H1 (cell line): ENCODE measurements around the gene PLCB1. TPM values are rescaled to one million over a fixed set of nuclear protein-coding genes. Genes with fewer than 3 reads are reported as not detected.

ENCODE experiments used
- CTCF ChIA-PET: fragments of 300-600 bp; sonication (Branson Sonifier 250); formaldehyde crosslinking; loops from one replicate; lab custom pipeline; 2021; ENCODE audit not compliant: partially characterized antibody; lab: Charles Lee
- POLR2A ChIA-PET: fragments of 300-600 bp; sonication (Branson Sonifier 250); formaldehyde crosslinking; loops from one replicate; lab custom pipeline; 2021; ENCODE audit warnings: inconsistent platforms; ENCODE audit not compliant: partially characterized antibody; lab: Charles Lee
- DNase-seq, 2 experiments: peaks; one replicate each; pipeline versions ENCODE4 v3.0.0 to v3.0.0-alpha.2; 2010 to 2022; ENCODE audit warnings: low spot score in 2 of 2, low read depth in 1 of 2, mixed read lengths in 1 of 2
- FAIRE-seq: peaks from 2 replicates; lab custom pipeline; 2011; peaks lifted over from hg19 to GRCh38; lab: Jason Lieb, UNC
- H2AFZ ChIP-seq: 2 replicates; pipeline ENCODE4 v1.8.1; 2012; ENCODE audit warnings: low read length, inconsistent platforms
- H2AK5ac ChIP-seq: 2 replicates; pipeline ENCODE4 v1.6.1; 2013; ENCODE audit warnings: low read depth, low read length
- H2BK120ac ChIP-seq: replicated peaks from 2 replicates; pipeline ENCODE3; 2013; ENCODE audit warnings: low read depth, low read length, inconsistent platforms
- H2BK12ac ChIP-seq: 2 replicates; pipeline ENCODE4 v1.6.1; 2013; ENCODE audit warnings: low read depth, low read length
- H2BK15ac ChIP-seq: 2 replicates; pipeline ENCODE4 v1.6.1; 2013; ENCODE audit warnings: low read length
- H2BK20ac ChIP-seq: 2 replicates; pipeline ENCODE4 v1.6.1; 2013; ENCODE audit warnings: low read length
- H2BK5ac ChIP-seq: 2 replicates; pipeline ENCODE4 v1.6.1; 2013; ENCODE audit warnings: low read depth, low read length
- H3K14ac ChIP-seq: 2 replicates; pipeline ENCODE4 v1.6.1; 2013; ENCODE audit warnings: inconsistent platforms; ENCODE audit not compliant: insufficient read length
- H3K18ac ChIP-seq: 2 replicates; pipeline ENCODE4 v1.6.1; 2013; ENCODE audit warnings: low read length; ENCODE audit errors: extremely low read depth
- H3K23ac ChIP-seq: 2 replicates; pipeline ENCODE4 v1.6.1; 2013; ENCODE audit warnings: inconsistent platforms; ENCODE audit not compliant: insufficient read length
- H3K23me2 ChIP-seq: 2 replicates; pipeline ENCODE4 v1.6.1; 2013; ENCODE audit warnings: low read depth, low read length
- H3K27ac ChIP-seq: 2 replicates; pipeline ENCODE4 v1.6.1; 2011; ENCODE audit warnings: low read depth, low read length, inconsistent platforms
- H3K27me3 ChIP-seq, 4 experiments: replicated peaks in 1 of 4; 1 replicate in 1 of 4; 2 replicates in 3 of 4; pipeline versions ENCODE4 v1.6.1 to v1.8.1; 2011 to 2013; ENCODE audit warnings: low read length in 3 of 4, mild to moderate bottlenecking in 3 of 4, inconsistent platforms in 2 of 4, mixed read lengths in 2 of 4, moderate library complexity in 1 of 4; ENCODE audit not compliant: control insufficient read depth in 3 of 4, insufficient read depth in 3 of 4; ENCODE audit errors: extremely low read depth in 1 of 4
- H3K36me3 ChIP-seq, 4 experiments: 2 replicates each; pipeline versions ENCODE4 v1.6.1 to v1.8.1; 2011 to 2013; ENCODE audit warnings: mild to moderate bottlenecking in 4 of 4, low read length in 3 of 4, moderate library complexity in 2 of 4, control low read depth in 1 of 4, inconsistent platforms in 1 of 4; ENCODE audit not compliant: insufficient read depth in 4 of 4, control insufficient read depth in 2 of 4
- H3K4ac ChIP-seq: replicated peaks from 2 replicates; pipeline ENCODE3; 2013; ENCODE audit warnings: low read length, low read depth, mixed read lengths, inconsistent platforms; ENCODE audit not compliant: insufficient read length
- H3K4me1 ChIP-seq, 4 experiments: replicated peaks in 1 of 4; 1 replicate in 1 of 4; 2 replicates in 3 of 4; pipeline versions ENCODE4 v1.6.1 to v1.8.1; 2011 to 2013; ENCODE audit warnings: low read length in 3 of 4, inconsistent platforms in 2 of 4, mixed read lengths in 1 of 4; ENCODE audit not compliant: insufficient read depth in 4 of 4, control insufficient read depth in 3 of 4
- H3K4me2 ChIP-seq, 2 experiments: 2 replicates each; pipeline versions ENCODE4 v1.6.1 to v1.8.1; 2011 to 2013; ENCODE audit warnings: low read depth in 2 of 2, low read length in 2 of 2, control low read depth in 1 of 2, inconsistent platforms in 1 of 2, mild to moderate bottlenecking in 1 of 2; ENCODE audit not compliant: insufficient read depth in 1 of 2
- H3K4me3 ChIP-seq, 4 experiments: fragments of 200-600, 300-600 bp in 1 of 4; sonication (generic), shearing (Covaris generic), sonication (Bioruptor Twin) in 1 of 4; 2 replicates each; pipeline versions ENCODE4 v1.5.1 to v1.8.1; 2011 to 2016; ENCODE audit warnings: low read length in 4 of 4, low read depth in 3 of 4, control low read depth in 2 of 4, inconsistent platforms in 2 of 4, mild to moderate bottlenecking in 2 of 4, mixed read lengths in 1 of 4, moderate library complexity in 1 of 4; ENCODE audit not compliant: insufficient read depth in 2 of 4; ENCODE audit errors: extremely low read depth in 1 of 4
- H3K56ac ChIP-seq: replicated peaks from 2 replicates; pipeline ENCODE3; 2013; ENCODE audit warnings: low read depth, mild to moderate bottlenecking, mixed read lengths, low read length, inconsistent platforms; ENCODE audit not compliant: insufficient read length
- H3K79me1 ChIP-seq: 2 replicates; pipeline ENCODE4 v1.6.1; 2013; ENCODE audit warnings: low read depth, low read length, control low read depth
- H3K79me2 ChIP-seq, 2 experiments: 2 replicates each; pipeline versions ENCODE4 v1.6.1 to v1.8.1; 2012 to 2013; ENCODE audit warnings: low read length in 2 of 2, mild to moderate bottlenecking in 2 of 2, inconsistent platforms in 1 of 2; ENCODE audit not compliant: insufficient read depth in 2 of 2, control insufficient read depth in 1 of 2
- H3K9ac ChIP-seq, 4 experiments: replicated peaks in 1 of 4; 1 replicate in 1 of 4; 2 replicates in 3 of 4; pipeline versions ENCODE4 v1.6.1 to v1.8.1; 2011 to 2013; ENCODE audit warnings: low read depth in 3 of 4, low read length in 3 of 4, control low read depth in 2 of 4, mild to moderate bottlenecking in 2 of 4, moderate library complexity in 2 of 4, inconsistent platforms in 1 of 4; ENCODE audit errors: extremely low read depth in 1 of 4
- H3K9me3 ChIP-seq, 2 experiments: 2 replicates each; pipeline versions ENCODE4 v1.6.1 to v1.8.1; 2012 to 2013; ENCODE audit warnings: mild to moderate bottlenecking in 2 of 2, moderate library complexity in 2 of 2, control low read depth in 1 of 2, inconsistent platforms in 1 of 2, low read depth in 1 of 2, low read length in 1 of 2, mixed read lengths in 1 of 2; ENCODE audit not compliant: insufficient read depth in 2 of 2
- H4K20me1 ChIP-seq, 2 experiments: replicated peaks in 1 of 2; 2 replicates each; pipeline versions ENCODE3 to v1.8.1; 2011 to 2013; ENCODE audit warnings: inconsistent platforms in 2 of 2, low read length in 2 of 2, mild to moderate bottlenecking in 1 of 2; ENCODE audit not compliant: insufficient read depth in 2 of 2, control insufficient read depth in 1 of 2
- H4K5ac ChIP-seq: 2 replicates; pipeline ENCODE4 v1.6.1; 2013; ENCODE audit warnings: low read length, low read depth, mixed read lengths, inconsistent platforms; ENCODE audit not compliant: insufficient read length
- H4K8ac ChIP-seq: 2 replicates; pipeline ENCODE4 v1.8.0; 2013; ENCODE audit warnings: mild to moderate bottlenecking, moderate library complexity, low read length, inconsistent platforms; ENCODE audit not compliant: insufficient read depth; ENCODE audit errors: extremely low read depth
- H4K91ac ChIP-seq: replicated peaks from 2 replicates; pipeline ENCODE3; 2013; ENCODE audit warnings: low read length, mixed read lengths, inconsistent platforms; ENCODE audit not compliant: insufficient read length
- CEBPB ChIP-seq: IDR thresholded peaks from 2 replicates; pipeline ENCODE4 v1.6.1; 2012; ENCODE audit warnings: low read depth, low read length
- CTCF ChIP-seq, 3 experiments: IDR thresholded peaks; 1 replicate in 2 of 3; 2 replicates in 1 of 3; pipeline versions ENCODE4 v1.5.1 to v1.6.1; 2011; ENCODE audit warnings: low read length in 3 of 3, mild to moderate bottlenecking in 3 of 3, inconsistent platforms in 2 of 3, low read depth in 1 of 3, moderate library complexity in 1 of 3; ENCODE audit not compliant: insufficient read depth in 1 of 3; ENCODE audit errors: control extremely low read depth in 1 of 3
- GABPA ChIP-seq: IDR thresholded peaks from 2 replicates; pipeline ENCODE4 v1.6.1; 2011; ENCODE audit warnings: mild to moderate bottlenecking, low read length, moderate library complexity, borderline replicate concordance; ENCODE audit not compliant: insufficient read depth
- HDAC2 ChIP-seq, 2 experiments: fragments of 300-600 bp in 1 of 2; sonication (generic) in 1 of 2; IDR thresholded peaks; 2 replicates each; pipeline ENCODE4 v1.6.1; 2011 to 2012; ENCODE audit warnings: low read depth in 2 of 2, low read length in 2 of 2, mild to moderate bottlenecking in 2 of 2, moderate library complexity in 2 of 2, borderline replicate concordance in 1 of 2, inconsistent platforms in 1 of 2
- KDM4A ChIP-seq: IDR thresholded peaks from one replicate; pipeline ENCODE4 v1.7.1; 2012; ENCODE audit warnings: low read depth, mild to moderate bottlenecking, moderate library complexity, low read length, inconsistent platforms; ENCODE audit not compliant: severe bottlenecking
- WGBS, 2 experiments: shearing (Covaris generic) in 1 of 2; methylation state at CpG; one replicate each; pipeline versions ENCODE4 v1.1.6 to v1.1.7; 2013 to 2015; ENCODE audit warnings: low lambda C conversion rate in 2 of 2, mixed read lengths in 2 of 2, inconsistent platforms in 1 of 2, low coverage in 1 of 2, missing lambda C conversion rate in 1 of 2; ENCODE audit not compliant: insufficient replicate concordance in 2 of 2, insufficient coverage in 1 of 2, insufficient read length in 1 of 2; ENCODE audit errors: extremely low coverage in 1 of 2, missing lambda C conversion rate in 1 of 2; 5-methylcytosine and 5-hydroxymethylcytosine counted together
- polyA plus RNA-seq, 7 experiments: library from polyadenylated mRNA; depleted of rRNA in 3 of 7; stranded (reverse) in 5 of 7; unstranded in 2 of 7; fragments of >200 nt in 5 of 7; fragments of 200-250 nt in 2 of 7; gene quantifications; 1 replicate in 5 of 7; 2 replicates in 1 of 7; 4 replicates in 1 of 7; pipeline versions ENCODE4 v1.2.1 to v1.2.3, GENCODE V29; 2011 to 2013; ENCODE audit warnings: missing spikeins in 2 of 7, mixed read lengths in 2 of 7
- total RNA-seq: library from RNA; stranded (reverse); fragmentation: NEBNext Ultra II Directional; extraction: Animal tissue kit (Norgen Biotek cat#: 25700); gene quantifications from 2 replicates; pipeline ENCODE4 v1.2.1, GENCODE V29; 2021
- TF ChIP-seq, protein P1 (sequence below): IDR thresholded peaks from 2 replicates; pipeline ENCODE4 v1.6.1; 2012; ENCODE audit warnings: low read length, inconsistent platforms

PLCB1 gene
- total and polyA plus RNA-seq, 2 of the 8 experiments (the other 6 are each of a cell fraction or from before 2014, with no cell fraction given) = 2.6 to 9.1 TPM

GRCh38 chr20:8152847-8153246 lies 20.8 kb downstream of the PLCB1 start:
- Histone ChIP-seq H3K4me1 (no peaks in the 10 kb centered on the region; a peak in 1 of 7 replicates), H3K79me1 (no peaks in the 10 kb centered on the region), H3K36me3 (no peaks in the 10 kb centered on the region), H3K4ac (no peak overlapping the region), H4K5ac (no peak overlapping the region), H2AK5ac (no peak overlapping the region), H3K27ac (no peak overlapping the region), H2BK20ac (no peak overlapping the region), H3K23ac (no peak overlapping the region), H3K79me2 (no peaks in the 10 kb centered on the region), H2BK12ac (no peak overlapping the region), H2BK5ac (no peak overlapping the region), H3K18ac (no peak overlapping the region), H2BK15ac (no peak overlapping the region), H4K91ac (no peak overlapping the region), H3K9ac (no peak overlapping the region), H4K8ac (no peak overlapping the region), H3K4me3 (no peak overlapping the region), H4K20me1 (no peaks in the 10 kb centered on the region), H3K4me2 (no peak overlapping the region), H3K14ac (no peak overlapping the region), H3K56ac (no peak overlapping the region), H3K23me2 (no peaks in the 10 kb centered on the region), H2BK120ac (no peak overlapping the region), H3K9me3 (no peaks in the 10 kb centered on the region), H3K27me3 (no peaks in the 10 kb centered on the region), H2AFZ (no peak overlapping the region)
- TF ChIP-seq GABPA (no peak), HDAC2 (IDR thresholded peaks at IDR 0.05; ENCODE audit: borderline replicate concordance in 1 of 2, low read depth in 2 of 2, low read length in 2 of 2) (no peak), CTCF (IDR thresholded peaks at IDR 0.05; ENCODE audit: control extremely low read depth in 1 of 3, insufficient read depth in 1 of 3, low read depth in 1 of 3, low read length in 3 of 3) (no peak), KDM4A (no peak), CEBPB (no peak)
- TF ChIP-seq, protein P1, sequence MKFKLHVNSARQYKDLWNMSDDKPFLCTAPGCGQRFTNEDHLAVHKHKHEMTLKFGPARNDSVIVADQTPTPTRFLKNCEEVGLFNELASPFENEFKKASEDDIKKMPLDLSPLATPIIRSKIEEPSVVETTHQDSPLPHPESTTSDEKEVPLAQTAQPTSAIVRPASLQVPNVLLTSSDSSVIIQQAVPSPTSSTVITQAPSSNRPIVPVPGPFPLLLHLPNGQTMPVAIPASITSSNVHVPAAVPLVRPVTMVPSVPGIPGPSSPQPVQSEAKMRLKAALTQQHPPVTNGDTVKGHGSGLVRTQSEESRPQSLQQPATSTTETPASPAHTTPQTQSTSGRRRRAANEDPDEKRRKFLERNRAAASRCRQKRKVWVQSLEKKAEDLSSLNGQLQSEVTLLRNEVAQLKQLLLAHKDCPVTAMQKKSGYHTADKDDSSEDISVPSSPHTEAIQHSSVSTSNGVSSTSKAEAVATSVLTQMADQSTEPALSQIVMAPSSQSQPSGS = no peak
- FAIRE-seq (no peak), DNase-seq (no peak)
- WGBS, 2 experiments = 92% methylated on average over 2 of the region's 2 CpGs; no CpG with 5 or more reads in 1 of the 2 experiments
- POLR2A ChIA-PET = no interaction called here
- CTCF ChIA-PET = interaction anchor here (0.6 to 1.1 kb wide), 2 partner anchors 570 to 607 kb away, joined by 3 read pairs; no protein-coding TSS in a partner anchor
